GM21825 (cell line): Measurements from ENCODE around the gene STX1A.
"Not testable (repeated sequence)": the region's sequence is repeated elsewhere in the genome, so short reads cannot be mapped to it uniquely, and the experiment has no call there.

Source experiments
- ATAC-seq: cut with Tn5 transposase; IDR thresholded peaks from one replicate; pipeline ENCODE4 v1.9.1; 2021; ENCODE audit warnings: mild to moderate bottlenecking, moderate library complexity; ENCODE audit not compliant: unreplicated experiment

Gene STX1A

GRCh38 chr7:73683788-73684693 is 35.4 kb downstream of the STX1A start:
- peak; percentile 3 for ATAC-seq

GRCh38 chr7:73683056-73683787 is 36.2 kb downstream of the STX1A start, which contains the start of the genes BUD23 and DNAJC30:
Gene BUD23 (plus strand): TSS chr7:73683597. CDS start chr7:73683626, 29 bp downstream.
Gene DNAJC30 (minus strand): TSS chr7:73683453. CDS start chr7:73683423, 30 bp downstream.
- peak; percentile 82 for ATAC-seq

GRCh38 chr7:73682745-73683055 is 36.8 kb downstream of the STX1A start:
- ATAC-seq, result peak; percentile 20

GRCh38 chr7:73681031-73681430 is 38.4 kb downstream of the STX1A start:
- no peak for ATAC-seq

GRCh38 chr7:73680501-73680900 is 39.0 kb downstream of the STX1A start:
- no peak for ATAC-seq

GRCh38 chr7:73679709-73680108 is 39.8 kb downstream of the STX1A start:
- no peak for ATAC-seq

GRCh38 chr7:73678862-73679261 is 40.6 kb downstream of the STX1A start:
- no peak for ATAC-seq

- not testable (repeated sequence) for ATAC-seq
Observed at GRCh38 chr7:73676062-73676461, 43.4 kb downstream of the STX1A start.

GRCh38 chr7:73674468-73675124 is 44.9 kb downstream of the STX1A start:
- ATAC-seq, result no peak

GRCh38 chr7:73671857-73672445 is 47.5 kb downstream of the STX1A start:
- ATAC-seq, result no peak

- no peak for ATAC-seq
Observed at GRCh38 chr7:73671322-73671661, 48.2 kb downstream of the STX1A start.

- no peak for ATAC-seq
Observed at GRCh38 chr7:73669858-73670385, 49.5 kb downstream of the STX1A start.

- ATAC-seq, result no peak
Observed at GRCh38 chr7:73669288-73669701, 50.2 kb downstream of the STX1A start.

GRCh38 chr7:73668886-73669230 is 50.6 kb downstream of the STX1A start:
- ATAC-seq, result no peak

- ATAC-seq, result no peak
Observed at GRCh38 chr7:73668103-73668885, 51.2 kb downstream of the STX1A start.

- peak; percentile 86 for ATAC-seq
Observed at GRCh38 chr7:73667344-73668102, 51.9 kb downstream of the STX1A start, which contains the start of gene VPS37D. Gene VPS37D (plus strand): TSS chr7:73667831. CDS start chr7:73667959, 128 bp downstream.

- ATAC-seq, result no peak
Observed at GRCh38 chr7:73663033-73663432, 56.4 kb downstream of the STX1A start.

GRCh38 chr7:73660594-73660993 is 58.9 kb downstream of the STX1A start:
- not testable (repeated sequence) for ATAC-seq

- ATAC-seq, result no peak
Observed at GRCh38 chr7:73659983-73660382, 59.5 kb downstream of the STX1A start.
